Mesenchymal stem cell (in vitro differentiated cells and primary cell): ENCODE results near the gene STOM.

Source experiments
- DNase-seq: peaks from one replicate; pipeline ENCODE4 v3.0.0-alpha.2; 2013
- H2AFZ ChIP-seq: one replicate; pipeline ENCODE4 v1.6.1; 2013; ENCODE audit warnings: low read depth, mild to moderate bottlenecking, control low read depth, inconsistent platforms, low read length, moderate library complexity
- H2AK5ac ChIP-seq: 2 replicates; pipeline ENCODE4 v1.6.1; 2013; ENCODE audit warnings: low read length, moderate library complexity, mild to moderate bottlenecking, inconsistent platforms; ENCODE audit not compliant: severe bottlenecking
- H2BK120ac ChIP-seq: one replicate; pipeline ENCODE4 v1.6.1; 2013; ENCODE audit warnings: low read depth, mild to moderate bottlenecking, inconsistent platforms, low read length, moderate library complexity
- H2BK12ac ChIP-seq, 2 experiments: one replicate each; pipeline ENCODE4 v1.6.1; 2013; ENCODE audit warnings: inconsistent platforms in 2 of 2, low read length in 2 of 2, mild to moderate bottlenecking in 2 of 2, moderate library complexity in 2 of 2, control low read depth in 1 of 2
- H2BK15ac ChIP-seq: one replicate; pipeline ENCODE4 v1.6.1; 2013; ENCODE audit warnings: mild to moderate bottlenecking, low read depth, inconsistent platforms; ENCODE audit not compliant: poor library complexity, severe bottlenecking
- H2BK5ac ChIP-seq: 2 replicates; pipeline ENCODE4 v1.6.1; 2013; ENCODE audit warnings: low read depth, mild to moderate bottlenecking, low read length, control low read depth, inconsistent platforms; ENCODE audit not compliant: poor library complexity, severe bottlenecking
- H3K14ac ChIP-seq, 2 experiments: one replicate each; pipeline ENCODE4 v1.6.1; 2013; ENCODE audit warnings: inconsistent platforms in 2 of 2, low read length in 2 of 2, control low read depth in 1 of 2, mild to moderate bottlenecking in 1 of 2, moderate library complexity in 1 of 2
- H3K18ac ChIP-seq, 2 experiments: one replicate each; pipeline ENCODE4 v1.6.1; 2013; ENCODE audit warnings: inconsistent platforms in 2 of 2, low read length in 2 of 2, control low read depth in 1 of 2, low read depth in 1 of 2, mild to moderate bottlenecking in 1 of 2
- H3K23ac ChIP-seq, 2 experiments: one replicate each; pipeline ENCODE4 v1.6.1; 2013; ENCODE audit warnings: inconsistent platforms in 2 of 2, low read length in 2 of 2, mild to moderate bottlenecking in 2 of 2, moderate library complexity in 2 of 2, control low read depth in 1 of 2
- H3K27ac ChIP-seq: 2 replicates; pipeline ENCODE4 v1.5.1; 2013; ENCODE audit warnings: mild to moderate bottlenecking, moderate library complexity, low read length, control low read depth, inconsistent platforms; ENCODE audit not compliant: poor library complexity, severe bottlenecking
- H3K27me3 ChIP-seq, 2 experiments: 2 replicates each; pipeline versions ENCODE4 v1.6.1 to v1.7.0; 2013; ENCODE audit warnings: low read length in 2 of 2, mild to moderate bottlenecking in 2 of 2, moderate library complexity in 2 of 2, control low read depth in 1 of 2, inconsistent platforms in 1 of 2; ENCODE audit not compliant: control insufficient read depth in 1 of 2, insufficient read depth in 1 of 2
- H3K36me3 ChIP-seq, 2 experiments: 2 replicates each; pipeline versions ENCODE4 v1.6.1 to v1.7.0; 2013; ENCODE audit warnings: low read length in 2 of 2, control low read depth in 1 of 2, inconsistent platforms in 1 of 2, low read depth in 1 of 2, mild to moderate bottlenecking in 1 of 2; ENCODE audit not compliant: insufficient read depth in 2 of 2, control insufficient read depth in 1 of 2
- H3K4ac ChIP-seq, 2 experiments: one replicate each; pipeline ENCODE4 v1.6.1; 2013; ENCODE audit warnings: inconsistent platforms in 2 of 2, low read length in 2 of 2, mild to moderate bottlenecking in 2 of 2, moderate library complexity in 2 of 2, control low read depth in 1 of 2, low read depth in 1 of 2
- H3K4me1 ChIP-seq: 2 replicates; pipeline ENCODE4 v1.6.1; 2013; ENCODE audit warnings: low read depth, low read length, control low read depth; ENCODE audit not compliant: control insufficient read depth, insufficient read depth
- H3K4me2 ChIP-seq: 2 replicates; pipeline ENCODE4 v1.6.1; 2013; ENCODE audit warnings: low read length, mild to moderate bottlenecking, inconsistent platforms; ENCODE audit not compliant: poor library complexity, severe bottlenecking
- H3K4me3 ChIP-seq, 2 experiments: 2 replicates each; pipeline versions ENCODE4 v1.5.1 to v1.7.0; 2013; ENCODE audit warnings: low read length in 2 of 2, mild to moderate bottlenecking in 2 of 2, control low read depth in 1 of 2, low read depth in 1 of 2; ENCODE audit not compliant: insufficient read depth in 1 of 2
- H3K79me1 ChIP-seq: replicated peaks from 2 replicates; pipeline ENCODE4 v1.6.1; 2013; ENCODE audit warnings: mild to moderate bottlenecking, control low read depth, low read length, inconsistent platforms; ENCODE audit not compliant: poor library complexity, severe bottlenecking
- H3K9ac ChIP-seq: 2 replicates; pipeline ENCODE4 v1.7.0; 2013; ENCODE audit warnings: mild to moderate bottlenecking, low read length, moderate library complexity
- H3K9me3 ChIP-seq: 2 replicates; pipeline ENCODE4 v1.7.0; 2013; ENCODE audit warnings: mild to moderate bottlenecking, low read length; ENCODE audit not compliant: control insufficient read depth
- H4K8ac ChIP-seq: one replicate; pipeline ENCODE4 v1.6.1; 2013; ENCODE audit warnings: inconsistent platforms, mild to moderate bottlenecking, low read length, moderate library complexity
- H4K91ac ChIP-seq: one replicate; pipeline ENCODE4 v1.6.1; 2013; ENCODE audit warnings: mild to moderate bottlenecking, low read length, inconsistent platforms
- WGBS: methylation state at CpG from one replicate; pipeline ENCODE4 v1.1.7; 2013; ENCODE audit warnings: mixed read lengths; 5-methylcytosine and 5-hydroxymethylcytosine counted together

STOM gene

DNA sequence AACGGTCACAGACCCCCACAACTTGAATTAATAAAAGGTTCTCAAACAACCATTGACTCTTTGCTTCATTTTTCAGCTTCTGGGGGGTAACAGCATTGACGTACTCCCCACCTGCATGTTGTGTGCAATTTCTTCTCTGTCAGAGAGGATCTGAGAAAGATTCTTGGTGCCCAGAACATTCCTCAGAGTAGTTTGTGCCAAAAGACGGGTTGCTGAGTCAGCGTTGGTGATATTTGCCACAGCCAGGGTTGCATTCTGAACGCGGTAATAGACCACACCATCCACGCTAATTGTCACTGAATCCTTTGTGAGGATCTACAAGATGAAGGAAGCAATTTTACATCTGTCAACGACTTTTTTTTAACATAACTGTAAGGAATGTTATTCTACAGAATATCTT lies 21.0 kb downstream of the STOM start:
- Histone ChIP-seq H3K4me2 (no peak overlapping the region), H2BK5ac (no peak overlapping the region), H3K27me3 (no peaks in the 10 kb centered on the region), H2BK12ac (no peak overlapping the region), H3K4me1 (no peaks in the 10 kb centered on the region), H3K18ac (no peak overlapping the region), H3K36me3 (peaks cover 0 to 84% of the 10 kb centered on the region in 2 experiments), H3K23ac (no peak overlapping the region), H3K4me3 (no peak overlapping the region), H3K9ac (no peak overlapping the region), H3K79me1 (no peaks in the 10 kb centered on the region), H3K27ac (no peak overlapping the region), H4K91ac (no peak overlapping the region), H3K9me3 (no peaks in the 10 kb centered on the region), H2AK5ac (peak overlapping the region; percentile 6), H2BK120ac (no peak overlapping the region), H4K8ac (no peak overlapping the region), H2BK15ac (no peak overlapping the region), H3K4ac (no peak overlapping the region), H3K14ac (no peak overlapping the region), H2AFZ (no peak overlapping the region)
- 88% methylated on average over 6 of the region's 8 CpGs for WGBS
- DNase-seq, result no peak

DNA sequence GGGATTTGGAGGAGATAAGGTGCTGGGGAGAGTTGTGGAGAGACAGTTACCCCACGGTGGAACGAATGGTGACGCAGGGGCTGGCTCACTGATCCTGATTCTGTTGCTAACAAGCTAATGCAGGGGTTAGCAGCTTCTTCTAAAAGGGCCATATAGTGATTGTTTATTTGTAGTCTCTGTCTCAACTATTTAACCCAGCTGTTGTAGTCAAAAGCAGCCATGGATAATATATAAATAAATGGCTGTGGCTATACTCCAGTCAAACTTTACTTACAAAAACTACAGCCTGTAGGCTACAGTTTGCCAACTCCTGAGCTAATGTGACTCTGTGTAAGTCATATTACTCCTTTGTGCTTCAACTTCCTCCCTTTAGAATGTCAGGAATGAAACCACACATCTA lies 21.8 kb downstream of the STOM start:
- H3K27ac ChIP-seq, result no peak overlapping the region
- H3K18ac ChIP-seq, result peak overlapping the region in 1 of 2 experiments; percentile 73
- H2BK120ac ChIP-seq, result no peak overlapping the region
- no peak overlapping the region for H2AK5ac ChIP-seq
- peaks cover 0 to 84% of the 10 kb centered on the region in 2 experiments for H3K36me3 ChIP-seq
- H3K4me3 ChIP-seq, result no peak overlapping the region
- no peak overlapping the region for H2BK15ac ChIP-seq
- H3K79me1 ChIP-seq, result no peaks in the 10 kb centered on the region
- no peak overlapping the region for H3K4me2 ChIP-seq
- H4K8ac ChIP-seq, result no peak overlapping the region
- no peak overlapping the region for H4K91ac ChIP-seq
- no peak overlapping the region for H2BK12ac ChIP-seq
- H3K9me3 ChIP-seq, result no peaks in the 10 kb centered on the region
- H3K27me3 ChIP-seq, result no peaks in the 10 kb centered on the region
- H2BK5ac ChIP-seq, result no peak overlapping the region
- peak; percentile 46 for DNase-seq
- H3K4me1 ChIP-seq, result no peaks in the 10 kb centered on the region
- H3K14ac ChIP-seq, result no peak overlapping the region
- no peak overlapping the region for H3K9ac ChIP-seq
- no peak overlapping the region for H3K4ac ChIP-seq
- H2AFZ ChIP-seq, result no peak overlapping the region
- WGBS, result 87% methylated on average over 3 of the region's 3 CpGs
- no peak overlapping the region for H3K23ac ChIP-seq

DNA sequence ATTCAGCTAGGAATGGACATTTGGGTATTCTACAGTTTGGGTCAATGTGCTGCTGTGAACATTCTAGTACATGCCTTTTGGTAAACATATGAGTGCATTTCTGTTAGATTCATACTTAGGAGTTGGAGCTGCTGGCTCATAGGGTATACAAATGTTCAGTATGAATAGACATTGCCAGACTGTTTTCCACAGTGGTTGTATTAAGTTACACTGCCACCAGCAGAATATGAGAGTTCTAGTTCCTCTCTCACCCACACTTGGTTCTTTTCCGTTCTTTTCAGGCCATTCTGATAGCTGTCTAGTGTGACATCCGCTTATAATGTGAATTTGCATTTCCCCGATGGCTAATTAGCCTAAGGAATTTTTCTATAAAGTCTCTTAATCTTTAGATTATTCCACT lies 25.0 kb downstream of the STOM start:
- Histone ChIP-seq H4K8ac (no peak overlapping the region), H3K18ac (no peak overlapping the region), H3K79me1 (no peaks in the 10 kb centered on the region), H2AFZ (no peak overlapping the region), H2BK15ac (no peak overlapping the region), H4K91ac (no peak overlapping the region), H3K27ac (no peak overlapping the region), H3K4me2 (no peak overlapping the region), H2BK5ac (no peak overlapping the region), H3K4ac (no peak overlapping the region), H2BK12ac (no peak overlapping the region), H3K27me3 (no peaks in the 10 kb centered on the region), H3K9me3 (no peaks in the 10 kb centered on the region), H2AK5ac (no peak overlapping the region), H2BK120ac (no peak overlapping the region), H3K4me1 (no peaks in the 10 kb centered on the region), H3K4me3 (no peak overlapping the region), H3K36me3 (peaks cover 0 to 88% of the 10 kb centered on the region in 2 experiments), H3K14ac (no peak overlapping the region), H3K23ac (no peak overlapping the region), H3K9ac (no peak overlapping the region)
- no peak for DNase-seq
- WGBS, result 100% methylated on average over 3 of the region's 3 CpGs

DNA sequence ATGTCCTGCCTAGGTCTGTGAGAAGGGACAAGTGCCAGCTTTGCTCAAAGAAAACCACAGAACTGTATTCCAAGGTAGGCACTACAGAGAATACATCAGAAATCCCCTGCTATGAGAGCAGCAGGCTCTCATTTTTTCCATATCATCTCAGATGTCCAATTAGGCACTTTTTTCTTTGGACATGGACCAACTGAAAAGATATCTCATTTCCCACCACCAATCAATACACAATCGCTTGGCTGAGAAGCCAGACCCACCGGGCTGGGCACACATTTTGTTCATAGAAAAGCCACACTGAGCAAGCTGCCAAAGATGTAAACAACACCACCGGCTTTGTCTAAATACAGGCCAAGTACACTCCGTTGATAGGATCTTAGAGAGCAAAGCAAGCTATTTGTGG lies 25.9 kb downstream of the STOM start:
- Histone ChIP-seq H2BK120ac (no peak overlapping the region), H2BK5ac (no peak overlapping the region), H3K4ac (no peak overlapping the region), H3K9ac (no peak overlapping the region), H4K91ac (no peak overlapping the region), H3K14ac (no peak overlapping the region), H3K79me1 (no peaks in the 10 kb centered on the region), H2AFZ (no peak overlapping the region), H2BK15ac (no peak overlapping the region), H3K36me3 (peaks cover 0 to 89% of the 10 kb centered on the region in 2 experiments), H2AK5ac (no peak overlapping the region), H3K27ac (no peak overlapping the region), H3K4me1 (no peaks in the 10 kb centered on the region), H3K9me3 (no peaks in the 10 kb centered on the region), H4K8ac (no peak overlapping the region), H3K4me2 (no peak overlapping the region), H3K4me3 (no peak overlapping the region), H3K27me3 (no peaks in the 10 kb centered on the region), H3K18ac (no peak overlapping the region), H2BK12ac (no peak overlapping the region), H3K23ac (no peak overlapping the region)
- 79% methylated on average over 4 of the region's 4 CpGs for WGBS
- DNase-seq, result peak; percentile 26
